Esophagus (tissue), 2 donors: ENCODE results near the gene PKIB. TPM values are rescaled to one million over a fixed set of nuclear protein-coding genes. Genes with fewer than 3 reads are reported as not detected.
"Not testable (repeated sequence)": the region's sequence is repeated elsewhere in the genome, so short reads cannot be mapped to it uniquely, and the experiment has no call there.

ENCODE experiments used
- H3K27ac ChIP-seq, 2 donors: one replicate each; pipeline ENCODE4 v1.5.1; 2013; ENCODE audit warnings: low read depth in 2 of 2, mild to moderate bottlenecking in 2 of 2, inconsistent platforms in 1 of 2, low read length in 1 of 2, moderate library complexity in 1 of 2
- H3K27me3 ChIP-seq, 2 donors: one replicate each; pipeline ENCODE4 v1.6.1; 2013; ENCODE audit warnings: low read length in 2 of 2, control low read depth in 1 of 2, mild to moderate bottlenecking in 1 of 2; ENCODE audit not compliant: insufficient read depth in 2 of 2, control insufficient read depth in 1 of 2
- H3K36me3 ChIP-seq, 2 donors: one replicate each; pipeline ENCODE4 v1.6.1; 2013; ENCODE audit warnings: low read length in 1 of 2; ENCODE audit not compliant: control insufficient read depth in 2 of 2, insufficient read depth in 2 of 2
- H3K4me1 ChIP-seq, 2 donors: one replicate each; pipeline ENCODE4 v1.6.1; 2013; ENCODE audit warnings: low read length in 1 of 2; ENCODE audit not compliant: control insufficient read depth in 2 of 2, insufficient read depth in 2 of 2
- H3K4me3 ChIP-seq, 2 donors: one replicate each; pipeline ENCODE4 v1.5.1; 2013; ENCODE audit warnings: low read length in 2 of 2, mild to moderate bottlenecking in 2 of 2, low read depth in 1 of 2, moderate library complexity in 1 of 2
- H3K9me3 ChIP-seq, 2 donors: one replicate each; pipeline ENCODE4 v1.6.1; 2013; ENCODE audit warnings: mild to moderate bottlenecking in 2 of 2, low read depth in 1 of 2, low read length in 1 of 2, moderate library complexity in 1 of 2; ENCODE audit not compliant: control insufficient read depth in 2 of 2, insufficient read depth in 1 of 2
- WGBS, 2 donors: extraction: QIAGEN DNeasy Blood & Tissue Kit; methylation state at CpG; one replicate each; pipeline ENCODE4 v1.1.7; 2013; 5-methylcytosine and 5-hydroxymethylcytosine counted together
- polyA plus RNA-seq, 2 donors: library from polyadenylated mRNA; stranded (reverse); fragments of 200-250 nt; gene quantifications; one replicate each; pipeline ENCODE4 v1.2.3, GENCODE V29; 2013
- donor health status: healthy with polysubstance abuse.
- donor health status: Bipolar disorder and iron deficiency.

Gene PKIB
- polyA plus RNA-seq, 2 donors, result 3.5 to 4.2 TPM

- no peaks in the 10 kb centered on the region for H3K4me1 ChIP-seq
- H3K27ac ChIP-seq, result no peak overlapping the region
- WGBS, 2 donors, result 35 to 46% methylated on average over 3 of the region's 3 CpGs
Measured at GRCh38 chr6:122736616-122737015, 126.4 kb downstream of the PKIB start.

GRCh38 chr6:122740091-122740490 is 129.9 kb downstream of the PKIB start:
- 91 to 95% methylated on average over 2 of the region's 2 CpGs for WGBS, 2 donors
- H3K4me3 ChIP-seq, result no peak overlapping the region
- H3K9me3 ChIP-seq, result no peaks in the 10 kb centered on the region
- no peaks in the 10 kb centered on the region for H3K4me1 ChIP-seq
- H3K27me3 ChIP-seq, result no peaks in the 10 kb centered on the region
- H3K36me3 ChIP-seq, result no peaks in the 10 kb centered on the region
- H3K27ac ChIP-seq, result no peak overlapping the region

More at GRCh38 chr6:122736616-122737015, 126.4 kb downstream of the PKIB start:
- Histone ChIP-seq H3K4me3 (no peak overlapping the region), H3K9me3 (no peaks in the 10 kb centered on the region), H3K36me3 (no peaks in the 10 kb centered on the region), H3K27me3 (no peaks in the 10 kb centered on the region)

- H3K27ac ChIP-seq, result no peak overlapping the region
- H3K36me3 ChIP-seq, result no peaks in the 10 kb centered on the region
- no peaks in the 10 kb centered on the region for H3K4me1 ChIP-seq
- no peaks in the 10 kb centered on the region for H3K9me3 ChIP-seq
- no peaks in the 10 kb centered on the region for H3K27me3 ChIP-seq
- 74 to 82% methylated on average over 2 of the region's 2 CpGs for WGBS, 2 donors
- H3K4me3 ChIP-seq, result no peak overlapping the region
Measured at GRCh38 chr6:122740936-122741335, 130.7 kb downstream of the PKIB start.

GRCh38 chr6:122744247-122744646 is 134.0 kb downstream of the PKIB start:
- 40 to 46% methylated on average over 8 of the region's 8 CpGs for WGBS, 2 donors
- H3K27me3 ChIP-seq, H3K36me3 ChIP-seq, H3K9me3 ChIP-seq, H3K4me1 ChIP-seq, H3K4me3 ChIP-seq, H3K27ac ChIP-seq: not testable (repeated sequence)

GRCh38 chr6:122744856-122745255 is 134.7 kb downstream of the PKIB start:
- not testable (repeated sequence) for H3K36me3 ChIP-seq, H3K4me3 ChIP-seq, H3K27ac ChIP-seq, H3K27me3 ChIP-seq, H3K4me1 ChIP-seq, H3K9me3 ChIP-seq
- WGBS, 2 donors, result 89 to 90% methylated on average over 3 of the region's 3 CpGs

GRCh38 chr6:122746688-122747087 is 136.5 kb downstream of the PKIB start:
- Histone ChIP-seq H3K27me3 (no peaks in the 10 kb centered on the region), H3K4me3 (no peak overlapping the region), H3K27ac (no peak overlapping the region), H3K4me1 (no peaks in the 10 kb centered on the region), H3K9me3 (no peaks in the 10 kb centered on the region), H3K36me3 (no peaks in the 10 kb centered on the region)
- 78 to 81% methylated on average over 9 of the region's 9 CpGs for WGBS, 2 donors

GRCh38 chr6:122747573-122747972 is 137.4 kb downstream of the PKIB start:
- WGBS, 2 donors, result 90 to 92% methylated on average over 10 of the region's 10 CpGs

GRCh38 chr6:122748945-122749344 is 138.7 kb downstream of the PKIB start:
- not testable (repeated sequence) for H3K36me3 ChIP-seq, H3K9me3 ChIP-seq, H3K27ac ChIP-seq, H3K4me1 ChIP-seq, H3K27me3 ChIP-seq, H3K4me3 ChIP-seq
- 74 to 77% methylated on average over 2 to 5 of the region's 5 CpGs for WGBS, 2 donors

More at GRCh38 chr6:122747573-122747972, 137.4 kb downstream of the PKIB start:
- no peaks in the 10 kb centered on the region for H3K36me3 ChIP-seq
- no peaks in the 10 kb centered on the region for H3K4me1 ChIP-seq
- no peaks in the 10 kb centered on the region for H3K27me3 ChIP-seq
- H3K27ac ChIP-seq, result no peak overlapping the region
- no peak overlapping the region for H3K4me3 ChIP-seq
- H3K9me3 ChIP-seq, result no peaks in the 10 kb centered on the region

GRCh38 chr6:122749451-122750050 is 139.3 kb downstream of the PKIB start:
- Histone ChIP-seq H3K27me3 (no peaks in the 10 kb centered on the region), H3K27ac (no peak overlapping the region), H3K36me3 (no peaks in the 10 kb centered on the region), H3K9me3 (no peaks in the 10 kb centered on the region), H3K4me1 (no peaks in the 10 kb centered on the region), H3K4me3 (no peak overlapping the region)
- 89 to 90% methylated on average over 4 of the region's 4 CpGs for WGBS, 2 donors

GRCh38 chr6:122751326-122751725 is 141.1 kb downstream of the PKIB start:
- Histone ChIP-seq H3K27ac (no peak overlapping the region), H3K4me3 (no peak overlapping the region), H3K9me3 (no peaks in the 10 kb centered on the region), H3K4me1 (no peaks in the 10 kb centered on the region), H3K27me3 (no peaks in the 10 kb centered on the region), H3K36me3 (no peaks in the 10 kb centered on the region)
- 67 to 70% methylated on average over 3 of the region's 3 CpGs for WGBS, 2 donors
